Measurements from ENCODE around the gene TRRAP. TPM values are rescaled to one million over a fixed set of nuclear protein-coding genes. Genes with fewer than 3 reads are reported as not detected.

TRRAP gene
- total and polyA plus RNA-seq, 2 experiments from 2014 or later = 14.9 to 58.7 TPM

DNA sequence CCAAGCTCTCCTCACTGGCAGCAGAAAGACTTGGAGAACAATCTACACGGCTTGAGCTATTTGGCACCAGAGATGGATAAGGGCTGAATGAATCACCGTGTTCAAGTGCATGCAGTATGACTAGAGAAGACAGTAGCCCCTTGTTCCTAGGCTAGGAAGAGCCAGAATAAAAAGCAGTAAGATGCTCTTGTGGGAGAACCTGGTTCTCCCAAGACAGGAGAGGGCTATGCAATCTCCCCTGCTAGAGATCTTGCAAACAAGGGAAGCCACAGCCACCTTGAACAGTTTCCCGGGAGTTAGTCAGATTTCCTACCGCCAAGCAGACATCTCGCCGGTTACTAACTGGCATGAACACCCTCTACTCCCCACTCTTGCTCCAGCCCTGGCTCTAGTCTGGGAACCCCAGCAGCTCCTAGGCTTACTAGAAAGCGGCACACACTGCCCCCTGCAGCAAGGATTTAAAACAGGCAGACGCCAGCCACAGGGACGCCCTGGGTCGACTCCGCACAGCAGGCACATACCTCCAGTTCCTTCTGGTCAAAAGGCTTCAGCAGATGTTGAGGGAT, 158.3 kb downstream of the TRRAP start:
- no peaks in the 10 kb centered on the region for H3K79me2 ChIP-seq (replicated peaks; ENCODE audit: insufficient read depth)
- 0 out of 2 replicates have a peak, but pooled peaks cover 4% of the 10 kb centered on the region for H3F3A ChIP-seq (replicated peaks; ENCODE audit: low read depth)
- DNase-seq (ENCODE audit: low spot score) = peak; percentile 86
- H3K4me1 Mint-ChIP-seq = 0 out of 3 replicates have a peak, but pooled peaks cover 3% of the 10 kb centered on the region
- no peak overlapping the region for H3K4me3 Mint-ChIP-seq
- H3K36me3 ChIP-seq (ENCODE audit: insufficient read depth) = peaks cover 34% of the 10 kb centered on the region
- H3K4me1 ChIP-seq (ENCODE audit: insufficient read depth) = no peaks in the 10 kb centered on the region
- H3K27ac ChIP-seq (ENCODE audit: low read depth) = no peak overlapping the region
- no peaks in the 10 kb centered on the region; the same call in 1 of the 2 replicates for H4K20me1 ChIP-seq (replicated peaks; ENCODE audit: insufficient read depth)
- peaks cover 87% of the 10 kb centered on the region for H3K36me3 Mint-ChIP-seq (ENCODE audit: low read depth)
- H3K27ac Mint-ChIP-seq = peak overlapping the region; percentile 88
- no peak overlapping the region for H3K4me3 ChIP-seq
- peaks cover 28% of the 10 kb centered on the region for H3K27me3 Mint-ChIP-seq (ENCODE audit: insufficient read depth, low read depth, poor library complexity)
- no peak overlapping the region for H3K4me2 ChIP-seq
- no peaks in the 10 kb centered on the region for H3K27me3 ChIP-seq (ENCODE audit: insufficient read depth)
- no peaks in the 10 kb centered on the region for H3K9me2 ChIP-seq (ENCODE audit: insufficient read depth)
- TF ChIP-seq, protein P1, sequence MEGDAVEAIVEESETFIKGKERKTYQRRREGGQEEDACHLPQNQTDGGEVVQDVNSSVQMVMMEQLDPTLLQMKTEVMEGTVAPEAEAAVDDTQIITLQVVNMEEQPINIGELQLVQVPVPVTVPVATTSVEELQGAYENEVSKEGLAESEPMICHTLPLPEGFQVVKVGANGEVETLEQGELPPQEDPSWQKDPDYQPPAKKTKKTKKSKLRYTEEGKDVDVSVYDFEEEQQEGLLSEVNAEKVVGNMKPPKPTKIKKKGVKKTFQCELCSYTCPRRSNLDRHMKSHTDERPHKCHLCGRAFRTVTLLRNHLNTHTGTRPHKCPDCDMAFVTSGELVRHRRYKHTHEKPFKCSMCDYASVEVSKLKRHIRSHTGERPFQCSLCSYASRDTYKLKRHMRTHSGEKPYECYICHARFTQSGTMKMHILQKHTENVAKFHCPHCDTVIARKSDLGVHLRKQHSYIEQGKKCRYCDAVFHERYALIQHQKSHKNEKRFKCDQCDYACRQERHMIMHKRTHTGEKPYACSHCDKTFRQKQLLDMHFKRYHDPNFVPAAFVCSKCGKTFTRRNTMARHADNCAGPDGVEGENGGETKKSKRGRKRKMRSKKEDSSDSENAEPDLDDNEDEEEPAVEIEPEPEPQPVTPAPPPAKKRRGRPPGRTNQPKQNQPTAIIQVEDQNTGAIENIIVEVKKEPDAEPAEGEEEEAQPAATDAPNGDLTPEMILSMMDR (conservative IDR thresholded peaks at IDR 0.05; ENCODE audit: low read depth in 2 of 2) = peak; percentile 65 to 67
- TF ChIP-seq NANOG (IDR thresholded peaks at IDR 0.05; ENCODE audit: borderline replicate concordance) = no peak
- H2AFZ ChIP-seq = no peak overlapping the region
- ATAC-seq = peak; percentile 87
- H3K9me3 Mint-ChIP-seq = no peaks in the 10 kb centered on the region

DNA sequence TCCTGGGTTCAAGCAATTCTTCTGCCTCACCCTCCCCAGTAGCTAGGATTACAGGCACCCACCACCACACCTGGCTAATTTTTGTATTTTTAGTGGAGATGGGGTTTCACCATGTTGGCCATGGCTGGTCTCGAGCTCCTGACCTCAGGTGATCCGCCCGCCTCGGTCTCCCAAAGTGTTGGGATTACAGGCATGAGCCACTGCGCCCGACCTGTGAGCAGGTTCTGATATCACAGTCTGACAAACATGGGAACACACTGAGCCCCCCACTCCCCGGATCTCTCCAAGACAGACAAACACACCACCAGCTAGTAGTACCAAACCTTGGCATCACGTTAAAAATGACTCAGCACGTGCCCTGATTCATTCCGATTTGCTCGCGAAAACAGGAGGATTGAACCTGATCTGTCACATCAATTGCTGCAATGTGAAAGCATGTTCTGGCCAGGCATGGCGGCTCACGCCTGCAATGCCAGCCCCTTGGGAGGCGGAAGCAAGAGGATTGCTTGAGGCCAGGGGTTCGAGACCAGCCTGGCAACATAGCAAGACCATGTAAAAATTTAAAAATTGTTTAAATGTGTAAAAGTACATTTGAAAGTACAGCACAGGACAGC, 159.1 kb downstream of the TRRAP start:
- no peaks in the 10 kb centered on the region for H3K9me2 ChIP-seq (ENCODE audit: insufficient read depth)
- 0 out of 3 replicates have a peak, but pooled peaks cover 3% of the 10 kb centered on the region for H3K4me1 Mint-ChIP-seq
- H3K36me3 ChIP-seq (ENCODE audit: insufficient read depth) = peaks cover 26% of the 10 kb centered on the region
- H3K4me3 Mint-ChIP-seq = no peak overlapping the region
- H3K9me3 Mint-ChIP-seq = no peaks in the 10 kb centered on the region
- no peaks in the 10 kb centered on the region for H3K79me2 ChIP-seq (replicated peaks; ENCODE audit: insufficient read depth)
- no peak overlapping the region for H2AFZ ChIP-seq
- no peak overlapping the region for H3K4me2 ChIP-seq
- no peak for ATAC-seq
- no peaks in the 10 kb centered on the region for H3K4me1 ChIP-seq (ENCODE audit: insufficient read depth)
- no peak for DNase-seq (ENCODE audit: low spot score)
- no peaks in the 10 kb centered on the region for H3K27me3 ChIP-seq (ENCODE audit: insufficient read depth)
- H3K27ac Mint-ChIP-seq = no peak overlapping the region; the same call in 1 of the 2 replicates
- H4K20me1 ChIP-seq (replicated peaks; ENCODE audit: insufficient read depth) = no peaks in the 10 kb centered on the region; the same call in 1 of the 2 replicates
- H3K36me3 Mint-ChIP-seq (ENCODE audit: low read depth) = peaks cover 85% of the 10 kb centered on the region
- 0 out of 2 replicates have a peak, but pooled peaks cover 4% of the 10 kb centered on the region for H3F3A ChIP-seq (replicated peaks; ENCODE audit: low read depth)
- peaks cover 28% of the 10 kb centered on the region for H3K27me3 Mint-ChIP-seq (ENCODE audit: insufficient read depth, low read depth, poor library complexity)
- H3K4me3 ChIP-seq = no peak overlapping the region
- H3K27ac ChIP-seq (ENCODE audit: low read depth) = no peak overlapping the region
- TF ChIP-seq, protein P2, sequence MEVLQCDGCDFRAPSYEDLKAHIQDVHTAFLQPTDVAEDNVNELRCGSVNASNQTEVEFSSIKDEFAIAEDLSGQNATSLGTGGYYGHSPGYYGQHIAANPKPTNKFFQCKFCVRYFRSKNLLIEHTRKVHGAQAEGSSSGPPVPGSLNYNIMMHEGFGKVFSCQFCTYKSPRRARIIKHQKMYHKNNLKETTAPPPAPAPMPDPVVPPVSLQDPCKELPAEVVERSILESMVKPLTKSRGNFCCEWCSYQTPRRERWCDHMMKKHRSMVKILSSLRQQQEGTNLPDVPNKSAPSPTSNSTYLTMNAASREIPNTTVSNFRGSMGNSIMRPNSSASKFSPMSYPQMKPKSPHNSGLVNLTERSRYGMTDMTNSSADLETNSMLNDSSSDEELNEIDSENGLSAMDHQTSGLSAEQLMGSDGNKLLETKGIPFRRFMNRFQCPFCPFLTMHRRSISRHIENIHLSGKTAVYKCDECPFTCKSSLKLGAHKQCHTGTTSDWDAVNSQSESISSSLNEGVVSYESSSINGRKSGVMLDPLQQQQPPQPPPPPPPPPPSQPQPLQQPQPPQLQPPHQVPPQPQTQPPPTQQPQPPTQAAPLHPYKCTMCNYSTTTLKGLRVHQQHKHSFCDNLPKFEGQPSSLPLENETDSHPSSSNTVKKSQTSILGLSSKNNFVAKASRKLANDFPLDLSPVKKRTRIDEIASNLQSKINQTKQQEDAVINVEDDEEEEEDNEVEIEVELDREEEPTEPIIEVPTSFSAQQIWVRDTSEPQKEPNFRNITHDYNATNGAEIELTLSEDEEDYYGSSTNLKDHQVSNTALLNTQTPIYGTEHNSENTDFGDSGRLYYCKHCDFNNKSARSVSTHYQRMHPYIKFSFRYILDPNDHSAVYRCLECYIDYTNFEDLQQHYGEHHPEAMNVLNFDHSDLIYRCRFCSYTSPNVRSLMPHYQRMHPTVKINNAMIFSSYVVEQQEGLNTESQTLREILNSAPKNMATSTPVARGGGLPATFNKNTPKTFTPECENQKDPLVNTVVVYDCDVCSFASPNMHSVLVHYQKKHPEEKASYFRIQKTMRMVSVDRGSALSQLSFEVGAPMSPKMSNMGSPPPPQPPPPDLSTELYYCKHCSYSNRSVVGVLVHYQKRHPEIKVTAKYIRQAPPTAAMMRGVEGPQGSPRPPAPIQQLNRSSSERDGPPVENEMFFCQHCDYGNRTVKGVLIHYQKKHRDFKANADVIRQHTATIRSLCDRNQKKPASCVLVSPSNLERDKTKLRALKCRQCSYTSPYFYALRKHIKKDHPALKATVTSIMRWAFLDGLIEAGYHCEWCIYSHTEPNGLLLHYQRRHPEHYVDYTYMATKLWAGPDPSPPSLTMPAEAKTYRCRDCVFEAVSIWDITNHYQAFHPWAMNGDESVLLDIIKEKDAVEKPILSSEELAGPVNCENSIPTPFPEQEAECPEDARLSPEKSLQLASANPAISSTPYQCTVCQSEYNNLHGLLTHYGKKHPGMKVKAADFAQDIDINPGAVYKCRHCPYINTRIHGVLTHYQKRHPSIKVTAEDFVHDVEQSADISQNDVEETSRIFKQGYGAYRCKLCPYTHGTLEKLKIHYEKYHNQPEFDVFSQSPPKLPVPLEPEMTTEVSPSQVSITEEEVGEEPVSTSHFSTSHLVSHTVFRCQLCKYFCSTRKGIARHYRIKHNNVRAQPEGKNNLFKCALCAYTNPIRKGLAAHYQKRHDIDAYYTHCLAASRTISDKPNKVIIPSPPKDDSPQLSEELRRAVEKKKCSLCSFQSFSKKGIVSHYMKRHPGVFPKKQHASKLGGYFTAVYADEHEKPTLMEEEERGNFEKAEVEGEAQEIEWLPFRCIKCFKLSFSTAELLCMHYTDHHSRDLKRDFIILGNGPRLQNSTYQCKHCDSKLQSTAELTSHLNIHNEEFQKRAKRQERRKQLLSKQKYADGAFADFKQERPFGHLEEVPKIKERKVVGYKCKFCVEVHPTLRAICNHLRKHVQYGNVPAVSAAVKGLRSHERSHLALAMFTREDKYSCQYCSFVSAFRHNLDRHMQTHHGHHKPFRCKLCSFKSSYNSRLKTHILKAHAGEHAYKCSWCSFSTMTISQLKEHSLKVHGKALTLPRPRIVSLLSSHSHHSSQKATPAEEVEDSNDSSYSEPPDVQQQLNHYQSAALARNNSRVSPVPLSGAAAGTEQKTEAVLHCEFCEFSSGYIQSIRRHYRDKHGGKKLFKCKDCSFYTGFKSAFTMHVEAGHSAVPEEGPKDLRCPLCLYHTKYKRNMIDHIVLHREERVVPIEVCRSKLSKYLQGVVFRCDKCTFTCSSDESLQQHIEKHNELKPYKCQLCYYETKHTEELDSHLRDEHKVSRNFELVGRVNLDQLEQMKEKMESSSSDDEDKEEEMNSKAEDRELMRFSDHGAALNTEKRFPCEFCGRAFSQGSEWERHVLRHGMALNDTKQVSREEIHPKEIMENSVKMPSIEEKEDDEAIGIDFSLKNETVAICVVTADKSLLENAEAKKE (CRISPR knock-in tag; IDR thresholded peaks at IDR 0.05) = no peak
- TF ChIP-seq, protein P3, sequence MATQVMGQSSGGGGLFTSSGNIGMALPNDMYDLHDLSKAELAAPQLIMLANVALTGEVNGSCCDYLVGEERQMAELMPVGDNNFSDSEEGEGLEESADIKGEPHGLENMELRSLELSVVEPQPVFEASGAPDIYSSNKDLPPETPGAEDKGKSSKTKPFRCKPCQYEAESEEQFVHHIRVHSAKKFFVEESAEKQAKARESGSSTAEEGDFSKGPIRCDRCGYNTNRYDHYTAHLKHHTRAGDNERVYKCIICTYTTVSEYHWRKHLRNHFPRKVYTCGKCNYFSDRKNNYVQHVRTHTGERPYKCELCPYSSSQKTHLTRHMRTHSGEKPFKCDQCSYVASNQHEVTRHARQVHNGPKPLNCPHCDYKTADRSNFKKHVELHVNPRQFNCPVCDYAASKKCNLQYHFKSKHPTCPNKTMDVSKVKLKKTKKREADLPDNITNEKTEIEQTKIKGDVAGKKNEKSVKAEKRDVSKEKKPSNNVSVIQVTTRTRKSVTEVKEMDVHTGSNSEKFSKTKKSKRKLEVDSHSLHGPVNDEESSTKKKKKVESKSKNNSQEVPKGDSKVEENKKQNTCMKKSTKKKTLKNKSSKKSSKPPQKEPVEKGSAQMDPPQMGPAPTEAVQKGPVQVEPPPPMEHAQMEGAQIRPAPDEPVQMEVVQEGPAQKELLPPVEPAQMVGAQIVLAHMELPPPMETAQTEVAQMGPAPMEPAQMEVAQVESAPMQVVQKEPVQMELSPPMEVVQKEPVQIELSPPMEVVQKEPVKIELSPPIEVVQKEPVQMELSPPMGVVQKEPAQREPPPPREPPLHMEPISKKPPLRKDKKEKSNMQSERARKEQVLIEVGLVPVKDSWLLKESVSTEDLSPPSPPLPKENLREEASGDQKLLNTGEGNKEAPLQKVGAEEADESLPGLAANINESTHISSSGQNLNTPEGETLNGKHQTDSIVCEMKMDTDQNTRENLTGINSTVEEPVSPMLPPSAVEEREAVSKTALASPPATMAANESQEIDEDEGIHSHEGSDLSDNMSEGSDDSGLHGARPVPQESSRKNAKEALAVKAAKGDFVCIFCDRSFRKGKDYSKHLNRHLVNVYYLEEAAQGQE (IDR thresholded peaks at IDR 0.05; ENCODE audit: unreplicated experiment) = no peak
- no peak for TF ChIP-seq CREB1 (CRISPR knock-in tag; IDR thresholded peaks at IDR 0.05; ENCODE audit: low read depth)
- TF ChIP-seq POLR2AphosphoS5 (IDR thresholded peaks at IDR 0.05; ENCODE audit: low read depth) = no peak
- no peak for TF ChIP-seq JUNB (IDR thresholded peaks at IDR 0.05; ENCODE audit: unreplicated experiment)
- TF ChIP-seq EZH2phosphoT487 (IDR thresholded peaks at IDR 0.05; ENCODE audit: unreplicated experiment) = no peak
- TF ChIP-seq ZNF331 (CRISPR knock-in tag; IDR thresholded peaks at IDR 0.05; ENCODE audit: low read depth) = no peak

All from GM23338 (cell line).